GM12892 (cell line): ENCODE results near the gene PEX7.

ENCODE experiments used
- POLR2A ChIP-seq: IDR thresholded peaks from 2 replicates; pipeline ENCODE4 v1.6.1; 2011; ENCODE audit warnings: low read depth, low read length, control low read depth
- POLR2AphosphoS5 ChIP-seq: IDR thresholded peaks from 2 replicates; pipeline ENCODE4 v1.6.1; 2011; ENCODE audit warnings: low read depth, low read length, control low read depth

- TF ChIP-seq POLR2AphosphoS5 (no peak), POLR2A (no peak)
Observed at GRCh38 chr6:136795996-136796395, 26.4 kb upstream of the PEX7 start.
